Measurements from ENCODE around the gene TRUB1. TPM values are rescaled to one million over a fixed set of nuclear protein-coding genes. Genes with fewer than 3 reads are reported as not detected.
A peak's percentile ranks its signal among the peaks of the same experiment; 100 is the strongest.

Gene TRUB1
- total RNA-seq, 2 donors from 2014 or later, result 13.1 to 14.2 TPM

DNA sequence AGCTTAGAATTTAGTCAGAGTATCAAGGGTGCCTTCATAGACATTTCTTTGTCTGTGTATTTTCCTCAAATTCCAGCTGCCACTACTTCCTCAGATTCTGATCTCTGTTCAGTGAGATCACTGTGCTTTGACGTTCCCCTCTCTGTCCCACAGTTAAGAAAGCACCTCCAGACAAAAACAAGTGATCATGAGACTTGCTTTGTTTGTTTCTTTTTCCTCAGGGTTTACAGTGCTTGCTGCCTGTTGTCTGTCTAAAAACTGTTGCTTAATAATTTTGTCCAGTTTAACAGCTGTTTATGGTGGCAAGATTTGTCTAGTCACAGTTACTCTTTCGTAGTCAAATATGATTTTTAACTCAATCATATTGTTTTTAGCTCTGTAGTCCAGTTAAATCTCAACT, 29.1 kb downstream of the TRUB1 start:
- no peak for DNase-seq
- peaks cover 14% of the 10 kb centered on the region for H3K4me1 Mint-ChIP-seq (ENCODE audit: low read depth)

DNA sequence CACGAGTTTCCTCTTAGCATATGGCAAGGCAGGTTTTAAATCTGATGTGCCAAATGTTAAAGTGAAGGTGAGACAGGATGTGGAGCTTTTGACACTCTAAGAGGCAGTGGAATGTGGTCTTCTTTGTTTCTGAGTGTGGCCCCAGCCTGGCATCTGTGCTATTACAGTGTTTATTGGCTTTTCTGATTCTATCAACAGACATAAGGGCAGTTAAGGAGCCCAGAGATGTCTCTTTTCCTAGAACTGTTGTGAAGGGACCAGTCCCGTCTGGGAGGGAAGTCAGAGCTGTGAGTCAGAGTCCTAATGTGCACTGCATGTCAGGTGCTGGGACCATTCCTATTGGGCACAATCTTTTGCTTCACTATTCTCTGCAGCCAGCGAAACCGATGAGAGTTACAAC, 32.5 kb downstream of the TRUB1 start:
- Mint-ChIP-seq H3K27ac (peak overlapping the region; percentile 38), H3K27me3 (ENCODE audit: low read depth) (no peaks in the 10 kb centered on the region), H3K4me1 (ENCODE audit: low read depth) (peaks cover 14% of the 10 kb centered on the region), H3K9me3 (peaks cover 0 to 1% of the 10 kb centered on the region in 2 donors), H3K4me3 (no peak overlapping the region), H3K36me3 (ENCODE audit: insufficient read depth in 2 of 2) (peaks cover 2 to 6% of the 10 kb centered on the region in 2 donors)
- DNase-seq (no peak), ATAC-seq (replicated peaks in 1 of 2) (no peak)

More for the DNA sequence above, 29.1 kb downstream of the TRUB1 start:
- H3K4me3 Mint-ChIP-seq, result no peak overlapping the region
- H3K27me3 Mint-ChIP-seq (ENCODE audit: low read depth), result no peaks in the 10 kb centered on the region
- no peak for ATAC-seq (replicated peaks in 1 of 2)
- no peak overlapping the region for H3K27ac Mint-ChIP-seq
- H3K9me3 Mint-ChIP-seq, result peaks cover 0 to 1% of the 10 kb centered on the region in 2 donors
- peaks cover 2 to 12% of the 10 kb centered on the region in 2 donors for H3K36me3 Mint-ChIP-seq (ENCODE audit: insufficient read depth in 2 of 2)

GRCh38 chr10:114973306-114973705, 35.3 kb downstream of the TRUB1 start:
- Mint-ChIP-seq H3K9me3 (no peaks in the 10 kb centered on the region), H3K36me3 (ENCODE audit: insufficient read depth in 2 of 2) (peaks cover 2 to 6% of the 10 kb centered on the region in 2 donors), H3K27me3 (ENCODE audit: low read depth) (no peaks in the 10 kb centered on the region), H3K4me3 (no peak overlapping the region), H3K27ac (no peak overlapping the region), H3K4me1 (ENCODE audit: low read depth) (peaks cover 8% of the 10 kb centered on the region)
- DNase-seq (no peak), ATAC-seq (replicated peaks in 1 of 2) (no peak)

DNA sequence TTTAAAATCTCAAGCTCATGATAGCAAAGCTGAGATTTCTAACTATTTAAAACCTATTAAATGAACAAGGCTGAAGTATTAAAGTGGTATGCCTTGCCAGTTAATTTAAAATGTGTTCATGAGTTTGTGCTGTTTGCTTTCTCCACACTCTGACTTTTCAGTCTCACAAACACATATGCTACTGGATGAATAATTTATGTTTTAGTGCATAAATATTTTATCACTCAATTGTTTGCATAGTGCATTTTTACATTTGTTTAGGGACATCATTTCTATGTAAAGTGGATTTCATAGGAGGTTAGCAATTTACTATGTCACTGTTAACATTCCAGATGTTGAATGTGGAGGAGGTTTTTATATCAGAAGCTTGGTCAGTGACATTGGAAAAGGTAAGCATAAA, 36.0 kb downstream of the TRUB1 start:
- Mint-ChIP-seq H3K4me3 (no peak overlapping the region), H3K27ac (no peak overlapping the region), H3K27me3 (ENCODE audit: low read depth) (no peaks in the 10 kb centered on the region), H3K4me1 (ENCODE audit: low read depth) (peaks cover 5% of the 10 kb centered on the region), H3K36me3 (ENCODE audit: insufficient read depth in 2 of 2) (peaks cover 2 to 7% of the 10 kb centered on the region in 2 donors), H3K9me3 (no peaks in the 10 kb centered on the region)
- ATAC-seq (replicated peaks in 1 of 2) (no peak), DNase-seq (no peak)

DNA sequence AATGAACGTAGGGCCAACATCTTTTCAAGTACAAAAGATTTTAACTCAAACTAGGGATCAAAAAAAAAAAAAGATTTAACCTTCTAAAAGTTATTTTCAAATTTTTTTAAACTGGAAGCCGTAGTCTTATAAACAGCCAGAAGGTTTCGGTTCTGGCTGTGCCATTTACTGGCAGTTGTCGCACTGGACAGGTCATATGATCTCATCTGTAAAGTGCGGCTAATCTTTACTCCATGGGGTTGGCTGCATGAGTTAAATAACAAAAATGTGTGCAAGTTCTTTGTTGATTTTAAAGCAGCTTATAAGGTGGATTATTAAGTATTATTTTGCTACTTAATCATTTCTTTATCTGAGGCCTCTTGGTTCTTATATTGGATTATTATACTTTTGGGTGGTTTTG, 36.6 kb downstream of the TRUB1 start:
- DNase-seq (no peak), ATAC-seq (replicated peaks in 1 of 2) (no peak)
- Mint-ChIP-seq H3K27ac (no peak overlapping the region), H3K4me3 (no peak overlapping the region), H3K4me1 (ENCODE audit: low read depth) (peaks cover 5% of the 10 kb centered on the region), H3K27me3 (ENCODE audit: low read depth) (no peaks in the 10 kb centered on the region), H3K9me3 (no peaks in the 10 kb centered on the region), H3K36me3 (ENCODE audit: insufficient read depth in 2 of 2) (peaks cover 2 to 9% of the 10 kb centered on the region in 2 donors)

- Mint-ChIP-seq H3K27ac (no peak overlapping the region), H3K27me3 (ENCODE audit: low read depth) (no peaks in the 10 kb centered on the region), H3K4me1 (ENCODE audit: low read depth) (peaks cover 5% of the 10 kb centered on the region), H3K4me3 (no peak overlapping the region), H3K9me3 (peaks cover 0 to 2% of the 10 kb centered on the region in 2 donors), H3K36me3 (ENCODE audit: insufficient read depth in 2 of 2) (peaks cover 2 to 13% of the 10 kb centered on the region in 2 donors)
- DNase-seq (no peak), ATAC-seq (replicated peaks in 1 of 2) (no peak)
Measured at GRCh38 chr10:114975091-114975490, 37.1 kb downstream of the TRUB1 start.

GRCh38 chr10:114982989-114983388, 45.0 kb downstream of the TRUB1 start:
- Mint-ChIP-seq H3K36me3 (ENCODE audit: insufficient read depth in 2 of 2) (peaks cover 14 to 45% of the 10 kb centered on the region in 2 donors), H3K4me3 (no peak overlapping the region), H3K9me3 (peaks cover 12 to 14% of the 10 kb centered on the region in 2 donors), H3K27ac (no peak overlapping the region), H3K4me1 (ENCODE audit: low read depth) (no peaks in the 10 kb centered on the region), H3K27me3 (ENCODE audit: low read depth) (no peaks in the 10 kb centered on the region)
- ATAC-seq (replicated peaks in 1 of 2) (no peak), DNase-seq (no peak)

GRCh38 chr10:114987995-114988394, 50.0 kb downstream of the TRUB1 start:
- no peaks in the 10 kb centered on the region for H3K4me1 Mint-ChIP-seq (ENCODE audit: low read depth)
- ATAC-seq (replicated peaks in 1 of 2) (no peak), DNase-seq (no peak)
- H3K9me3 Mint-ChIP-seq, result peaks cover 7 to 10% of the 10 kb centered on the region in 2 donors
- no peaks in the 10 kb centered on the region for H3K27me3 Mint-ChIP-seq (ENCODE audit: low read depth)
- no peak overlapping the region for H3K4me3 Mint-ChIP-seq
- no peak overlapping the region for H3K27ac Mint-ChIP-seq
- H3K36me3 Mint-ChIP-seq (ENCODE audit: insufficient read depth in 2 of 2), result peaks cover 11 to 23% of the 10 kb centered on the region in 2 donors

GRCh38 chr10:114990586-114990985, 52.6 kb downstream of the TRUB1 start:
- DNase-seq (no peak), ATAC-seq (replicated peaks in 1 of 2) (no peak)
- Mint-ChIP-seq H3K4me1 (ENCODE audit: low read depth) (no peaks in the 10 kb centered on the region), H3K4me3 (no peak overlapping the region), H3K9me3 (peaks cover 2% of the 10 kb centered on the region in 2 donors), H3K27ac (no peak overlapping the region), H3K36me3 (ENCODE audit: insufficient read depth in 2 of 2) (peaks cover 2 to 5% of the 10 kb centered on the region in 2 donors), H3K27me3 (ENCODE audit: low read depth) (no peaks in the 10 kb centered on the region)

DNA sequence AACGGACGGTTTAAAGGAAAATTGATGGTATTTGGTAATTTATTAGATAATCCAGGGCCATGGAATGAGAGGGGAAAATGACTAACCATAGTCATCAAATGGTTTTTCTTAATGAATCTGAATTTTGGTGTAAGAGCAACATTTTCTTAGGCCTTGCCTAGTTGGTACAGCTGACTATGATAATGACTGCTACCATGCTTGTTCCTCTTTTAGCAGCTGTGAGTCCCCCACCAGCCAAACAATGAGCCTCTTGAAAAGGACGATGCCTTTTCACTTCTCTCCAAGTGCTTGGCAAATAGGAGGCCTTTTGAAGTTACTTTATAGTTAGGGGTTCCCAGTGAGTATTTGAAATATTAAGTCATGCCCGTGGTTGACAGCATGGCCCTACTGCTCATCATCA, 53.0 kb downstream of the TRUB1 start:
- no peak for ATAC-seq (replicated peaks in 1 of 2)
- no peak for DNase-seq
- Mint-ChIP-seq H3K4me1 (ENCODE audit: low read depth) (no peaks in the 10 kb centered on the region), H3K4me3 (no peak overlapping the region), H3K27ac (no peak overlapping the region), H3K36me3 (ENCODE audit: insufficient read depth in 2 of 2) (peaks cover 0 to 5% of the 10 kb centered on the region in 2 donors), H3K27me3 (ENCODE audit: low read depth) (no peaks in the 10 kb centered on the region), H3K9me3 (peaks cover 2% of the 10 kb centered on the region in 2 donors)

GRCh38 chr10:114992189-114992775, 54.3 kb downstream of the TRUB1 start:
- DNase-seq, result no peak
- no peak for ATAC-seq (replicated peaks in 1 of 2)
- H3K27ac Mint-ChIP-seq, result no peak overlapping the region
- H3K27me3 Mint-ChIP-seq (ENCODE audit: low read depth), result no peaks in the 10 kb centered on the region
- no peaks in the 10 kb centered on the region for H3K4me1 Mint-ChIP-seq (ENCODE audit: low read depth)
- H3K4me3 Mint-ChIP-seq, result no peak overlapping the region
- peaks cover 0 to 3% of the 10 kb centered on the region in 2 donors for H3K36me3 Mint-ChIP-seq (ENCODE audit: insufficient read depth in 2 of 2)
- H3K9me3 Mint-ChIP-seq, result peaks cover under 1 to 2% of the 10 kb centered on the region in 2 donors

- Mint-ChIP-seq H3K36me3 (ENCODE audit: insufficient read depth in 2 of 2) (no peaks in the 10 kb centered on the region), H3K9me3 (no peaks in the 10 kb centered on the region), H3K27me3 (ENCODE audit: low read depth) (no peaks in the 10 kb centered on the region), H3K27ac (no peak overlapping the region), H3K4me3 (no peak overlapping the region), H3K4me1 (ENCODE audit: low read depth) (no peaks in the 10 kb centered on the region)
- ATAC-seq (replicated peaks in 1 of 2), result no peak
- no peak for DNase-seq
Measured at GRCh38 chr10:114995468-114996247, 57.7 kb downstream of the TRUB1 start.

GRCh38 chr10:114996542-114996941, 58.5 kb downstream of the TRUB1 start:
- no peaks in the 10 kb centered on the region for H3K27me3 Mint-ChIP-seq (ENCODE audit: low read depth)
- no peak for ATAC-seq (replicated peaks in 1 of 2)
- H3K27ac Mint-ChIP-seq, result no peak overlapping the region
- H3K9me3 Mint-ChIP-seq, result no peaks in the 10 kb centered on the region
- no peaks in the 10 kb centered on the region for H3K36me3 Mint-ChIP-seq (ENCODE audit: insufficient read depth in 2 of 2)
- H3K4me3 Mint-ChIP-seq, result no peak overlapping the region
- H3K4me1 Mint-ChIP-seq (ENCODE audit: low read depth), result no peaks in the 10 kb centered on the region
- no peak for DNase-seq
